Ishikawa (cell line): ENCODE results near the gene RARS1.

ENCODE experiments used
- CEBPB ChIP-seq: IDR thresholded peaks from 2 replicates; pipeline ENCODE4 v1.6.1; 2012
- CREB1 ChIP-seq: IDR thresholded peaks from 2 replicates; pipeline ENCODE4 v1.6.1; 2012; ENCODE audit warnings: low read depth
- EGR1 ChIP-seq: IDR thresholded peaks from 2 replicates; pipeline ENCODE4 v1.6.1; 2012
- EP300 ChIP-seq: IDR thresholded peaks from 2 replicates; pipeline ENCODE4 v1.6.1; 2012; ENCODE audit warnings: borderline replicate concordance
- FOXM1 ChIP-seq: IDR thresholded peaks from 2 replicates; pipeline ENCODE4 v1.6.1; 2012; ENCODE audit warnings: low read depth, borderline replicate concordance
- MAX ChIP-seq: IDR thresholded peaks from 2 replicates; pipeline ENCODE4 v1.6.1; 2012
- NFIC ChIP-seq: IDR thresholded peaks from 2 replicates; pipeline ENCODE4 v1.6.1; 2012
- RAD21 ChIP-seq: IDR thresholded peaks from 2 replicates; pipeline ENCODE4 v1.6.1; 2012; ENCODE audit warnings: low read depth
- REST ChIP-seq: IDR thresholded peaks from 2 replicates; pipeline ENCODE4 v1.6.1; 2012; ENCODE audit warnings: low read depth, mild to moderate bottlenecking
- TAF1 ChIP-seq: IDR thresholded peaks from 2 replicates; pipeline ENCODE4 v1.6.1; 2012; ENCODE audit warnings: low read depth, mild to moderate bottlenecking
- TCF12 ChIP-seq: IDR thresholded peaks from 2 replicates; pipeline ENCODE4 v1.6.1; 2012; ENCODE audit warnings: low read depth
- TEAD4 ChIP-seq: IDR thresholded peaks from 2 replicates; pipeline ENCODE4 v1.6.1; 2012
- USF1 ChIP-seq: IDR thresholded peaks from 2 replicates; pipeline ENCODE4 v1.6.1; 2012
- YY1 ChIP-seq: IDR thresholded peaks from 2 replicates; pipeline ENCODE4 v1.6.1; 2012; ENCODE audit warnings: low read depth
- ZBTB7A ChIP-seq: IDR thresholded peaks from 2 replicates; pipeline ENCODE4 v1.6.1; 2012; ENCODE audit warnings: low read depth

Gene RARS1

GRCh38 chr5:168447808-168448207, 38.5 kb upstream of the RARS1 start:
- TF ChIP-seq ZBTB7A (no peak), CREB1 (no peak), NFIC (no peak), USF1 (no peak), EP300 (no peak)

GRCh38 chr5:168449166-168449565, 37.1 kb upstream of the RARS1 start:
- TF ChIP-seq TCF12 = no peak

- no peak for TF ChIP-seq TAF1
- no peak for TF ChIP-seq EGR1
- TF ChIP-seq EP300 = no peak
- TF ChIP-seq FOXM1 = no peak
- no peak for TF ChIP-seq YY1
- no peak for TF ChIP-seq CREB1
- no peak for TF ChIP-seq RAD21
Measured at GRCh38 chr5:168451565-168451964, 34.7 kb upstream of the RARS1 start.

GRCh38 chr5:168455201-168455600, 31.1 kb upstream of the RARS1 start:
- TF ChIP-seq EP300 (no peak), TCF12 (no peak), TEAD4 (no peak), RAD21 (no peak), NFIC (no peak), EGR1 (no peak), REST (no peak), TAF1 (no peak), YY1 (no peak), CEBPB (no peak), USF1 (no peak), MAX (no peak), CREB1 (no peak), FOXM1 (no peak), ZBTB7A (no peak)

- TF ChIP-seq CEBPB = no peak
- TF ChIP-seq CREB1 = no peak
- TF ChIP-seq ZBTB7A = no peak
- no peak for TF ChIP-seq RAD21
- TF ChIP-seq MAX = no peak
- TF ChIP-seq YY1 = no peak
- no peak for TF ChIP-seq EGR1
- no peak for TF ChIP-seq FOXM1
- TF ChIP-seq NFIC = no peak
Measured at GRCh38 chr5:168457542-168457941, 28.7 kb upstream of the RARS1 start.

- TF ChIP-seq ZBTB7A (no peak), TAF1 (no peak), EGR1 (no peak), CREB1 (no peak), RAD21 (no peak), YY1 (no peak), REST (no peak), NFIC (no peak), CEBPB (no peak), USF1 (no peak), TCF12 (no peak), TEAD4 (no peak), FOXM1 (no peak), MAX (no peak), EP300 (no peak)
Measured at GRCh38 chr5:168460606-168461005, 25.7 kb upstream of the RARS1 start.
